A549 (cell line): ENCODE results near the gene CD200R1. TPM values are rescaled to one million over a fixed set of nuclear protein-coding genes. Genes with fewer than 3 reads are reported as not detected.

ENCODE experiments used
- ATAC-seq, 2 experiments: fragments of 200-7000 bp in 1 of 2; fragments of >200 bp in 1 of 2; cut with Nextera tagmentation in 1 of 2; cut with Tn5 transposase in 1 of 2; 3 replicates each; pipeline versions ENCODE4 v1.8.0 to v1.9.1; 2018 to 2020; ENCODE audit warnings: mild to moderate bottlenecking in 1 of 2, moderate library complexity in 1 of 2
- CTCF ChIA-PET: fragments of 300-600 bp; sonication (Branson Sonifier 250); formaldehyde crosslinking; extraction: SDS; loops from one replicate; lab custom pipeline; 2021; ENCODE audit warnings: antibody characterized with exemption, inconsistent platforms; lab: Yijun Ruan, JAX
- POLR2A ChIA-PET: fragments of 350-600 bp; formaldehyde crosslinking; extraction: SDS; loops from one replicate; lab custom pipeline; 2021; ENCODE audit warnings: antibody characterized with exemption, inconsistent platforms; lab: Yijun Ruan, JAX
- DNase-seq, 2 experiments: peaks; one replicate each; pipeline versions ENCODE4 v3.0.0 to v3.0.0-alpha.2; 2011 to 2016; ENCODE audit warnings: low read depth in 1 of 2, low spot score in 1 of 2
- FAIRE-seq: peaks from 2 replicates; lab custom pipeline; 2011; peaks lifted over from hg19 to GRCh38; lab: Jason Lieb, UNC
- H3K27ac ChIP-seq, 2 experiments: fragments of >200 bp; sonication (Bioruptor Twin); formaldehyde crosslinking; 3 replicates each; pipeline ENCODE4 v1.5.1; 2016 to 2017
- H3K4me1 ChIP-seq: fragments of >200 bp; sonication (Bioruptor Twin); formaldehyde crosslinking; 3 replicates; pipeline ENCODE4 v1.6.1; 2016
- H3K4me2 ChIP-seq: fragments of >200 bp; sonication (Bioruptor Twin); formaldehyde crosslinking; 3 replicates; pipeline ENCODE4 v1.6.1; 2016
- H3K4me3 ChIP-seq: fragments of >200 bp; sonication (Bioruptor Twin); formaldehyde crosslinking; 3 replicates; pipeline ENCODE4 v1.5.1; 2016
- H3K9me3 ChIP-seq: fragments of >200 bp; sonication (Bioruptor Twin); formaldehyde crosslinking; 3 replicates; pipeline ENCODE4 v1.6.1; 2016
- EHMT2 ChIP-seq: fragments of 200-600 bp; sonication (generic); IDR thresholded peaks from 2 replicates; pipeline ENCODE4 v1.6.1; 2016; ENCODE audit warnings: antibody characterized with exemption, low read depth, mild to moderate bottlenecking, moderate library complexity
- FOXS1 ChIP-seq: fragments of 250-450 bp; sonication (Bioruptor Pico); IDR thresholded peaks from 2 replicates; pipeline ENCODE4 v1.5.0; 2020; ENCODE audit warnings: mild to moderate bottlenecking, moderate library complexity
- HDAC2 ChIP-seq: fragments of 200-600 bp; sonication (generic); IDR thresholded peaks from 2 replicates; pipeline ENCODE4 v1.6.1; 2016
- HOXB13 ChIP-seq: fragments of 250-450 bp; sonication (Bioruptor Pico); IDR thresholded peaks from 2 replicates; pipeline ENCODE4 v1.5.0; 2020; ENCODE audit warnings: low read depth, mild to moderate bottlenecking, moderate library complexity
- JUN ChIP-seq, 2 experiments: fragments of >200 bp; sonication (Bioruptor Twin); formaldehyde crosslinking; IDR thresholded peaks; 2 replicates in 1 of 2; 3 replicates in 1 of 2; pipeline ENCODE4 v1.6.1; 2016 to 2017
- MYC ChIP-seq: IDR thresholded peaks from 2 replicates; pipeline ENCODE4 v1.6.1; 2012; ENCODE audit warnings: mild to moderate bottlenecking, inconsistent platforms, low read length, improper control_type of control experiment, borderline replicate concordance
- NR3C1 ChIP-seq: fragments of >200 bp; sonication (Bioruptor Twin); formaldehyde crosslinking; IDR thresholded peaks from 3 replicates; pipeline ENCODE4 v1.6.1; 2017
- PHF8 ChIP-seq: fragments of 200-600 bp; sonication (generic); IDR thresholded peaks from 2 replicates; pipeline ENCODE4 v1.6.1; 2016; ENCODE audit warnings: low read depth, mild to moderate bottlenecking, antibody characterized with exemption, moderate library complexity, borderline replicate concordance
- POLR2AphosphoS2 ChIP-seq: conservative IDR thresholded peaks from 2 replicates; pipeline ENCODE4 v1.6.1; 2012; ENCODE audit warnings: low read length, improper control_type of control experiment, inconsistent platforms
- RAD21 ChIP-seq, 2 experiments: fragments of >200 bp in 1 of 2; sonication (Bioruptor Twin) in 1 of 2; formaldehyde crosslinking in 1 of 2; IDR thresholded peaks in 1 of 2; conservative IDR thresholded peaks in 1 of 2; 2 replicates in 1 of 2; 3 replicates in 1 of 2; pipeline ENCODE4 v1.6.1; 2012 to 2018; ENCODE audit warnings: inconsistent platforms in 1 of 2
- RNF2 ChIP-seq: fragments of 200-600 bp; sonication (generic); IDR thresholded peaks from 2 replicates; pipeline ENCODE4 v1.6.1; 2016; ENCODE audit warnings: low read depth, mild to moderate bottlenecking, antibody characterized with exemption, moderate library complexity, borderline replicate concordance
- TFCP2L1 ChIP-seq: fragments of 250-450 bp; sonication (Bioruptor Pico); IDR thresholded peaks from 2 replicates; pipeline ENCODE4 v1.5.0; 2021; ENCODE audit warnings: mild to moderate bottlenecking
- TP53 ChIP-seq: fragments of 250-450 bp; sonication (Bioruptor Pico); IDR thresholded peaks from 2 replicates; pipeline ENCODE4 v1.5.0; 2021; ENCODE audit warnings: mild to moderate bottlenecking, moderate library complexity
- ZC3H11A ChIP-seq: fragments of 450-650 bp; IDR thresholded peaks from 2 replicates; pipeline ENCODE4 v1.6.1; 2014; ENCODE audit warnings: antibody characterized with exemption, mild to moderate bottlenecking
- ZNF302 ChIP-seq: fragments of 250-450 bp; sonication (Bioruptor Pico); IDR thresholded peaks from 2 replicates; pipeline ENCODE4 v1.9.0; 2021; ENCODE audit warnings: inconsistent platforms, mild to moderate bottlenecking, moderate library complexity
- ZSCAN20 ChIP-seq: fragments of 250-450 bp; sonication (Bioruptor Pico); IDR thresholded peaks from 2 replicates; pipeline ENCODE4 v1.8.0; 2022; ENCODE audit warnings: mild to moderate bottlenecking, moderate library complexity
- WGBS: methylation state at CpG from one replicate; pipeline ENCODE4 v1.1.6; 2017; ENCODE audit errors: missing lambda C conversion rate; 5-methylcytosine and 5-hydroxymethylcytosine counted together
- polyA plus RNA-seq, 4 experiments: library from polyadenylated mRNA; depleted of rRNA in 3 of 4; stranded (reverse); fragments of >200 nt; fragmentation: RNase III in 1 of 4; extraction: RNeasy Plus Mini Kit Qiagen cat#74134 plus additional on column Dnase treatment in 1 of 4; gene quantifications; 2 replicates in 3 of 4; 3 replicates in 1 of 4; pipeline ENCODE4 v1.2.3, GENCODE V29; 2011 to 2017
- TF ChIP-seq, protein P1 (sequence below): IDR thresholded peaks from 2 replicates; pipeline ENCODE4 v1.6.1; 2012; ENCODE audit warnings: low read depth, borderline replicate concordance
- TF ChIP-seq, protein P2 (sequence below): fragments of >200 bp; sonication (Bioruptor Twin); formaldehyde crosslinking; IDR thresholded peaks from 3 replicates; pipeline ENCODE4 v1.6.1; 2016
- TF ChIP-seq, protein P3 (sequence below): fragments of 200-600 bp; sonication (generic); IDR thresholded peaks from 2 replicates; pipeline ENCODE4 v1.6.1; 2016; ENCODE audit warnings: antibody characterized with exemption, mild to moderate bottlenecking, moderate library complexity
- TF ChIP-seq, protein P4 (sequence below): IDR thresholded peaks from 2 replicates; pipeline ENCODE4 v1.6.1; 2012

CD200R1 gene
- polyA plus RNA-seq, 2 of the 4 experiments (the other 2 are of a cell fraction): 0.08 to 0.12 TPM

DNA sequence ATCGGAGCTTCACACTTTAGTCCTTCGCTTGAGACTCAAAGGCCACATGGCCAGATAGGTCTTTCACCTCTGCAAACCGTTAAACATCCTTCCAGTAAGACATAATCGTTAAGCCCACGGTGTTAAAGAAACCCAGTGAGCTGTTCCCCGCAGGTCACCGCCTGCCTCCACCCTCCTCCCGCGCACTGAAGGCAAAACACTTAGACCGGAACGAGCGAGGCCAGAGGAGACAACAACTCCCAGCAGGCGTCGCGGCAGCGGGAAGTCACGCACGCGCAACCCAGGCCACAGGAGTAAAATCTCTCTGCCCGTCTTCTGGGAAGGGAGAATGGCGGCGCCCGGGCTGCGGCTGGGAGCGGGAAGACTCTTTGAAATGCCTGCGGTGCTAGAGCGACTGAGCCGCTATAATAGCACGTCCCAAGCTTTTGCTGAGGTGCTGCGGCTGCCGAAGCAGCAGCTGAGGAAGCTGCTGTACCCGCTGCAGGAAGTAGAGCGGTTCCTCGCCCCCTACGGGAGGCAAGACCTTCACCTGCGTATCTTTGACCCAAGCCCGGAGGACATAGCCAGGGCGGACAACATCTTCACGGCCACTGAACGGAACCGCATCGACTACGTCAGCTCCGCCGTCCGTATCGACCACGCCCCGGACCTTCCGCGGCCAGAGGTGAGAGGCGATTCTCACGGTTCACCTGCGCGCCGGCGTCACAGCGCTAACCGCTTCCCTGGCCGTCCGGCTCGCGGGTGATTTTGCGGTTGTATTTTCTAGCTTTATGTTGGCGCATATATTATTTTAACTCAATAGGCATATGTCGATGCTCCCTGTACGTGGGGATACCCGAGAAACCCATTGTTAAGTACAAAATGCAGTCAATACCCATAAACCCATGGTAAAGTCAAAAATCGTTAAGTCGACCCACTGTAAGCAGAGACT, 16.0 kb upstream of the CD200R1 start, which contains the start of gene GTPBP8 (continued):
- TF ChIP-seq RAD21 (conservative IDR thresholded peaks at IDR 0.05 in 1 of 2, IDR thresholded peaks at IDR 0.05 in 1 of 2) (peak; percentile 2 to 27; a peak in 1 of 5 replicates), ZSCAN20 (CRISPR knock-in tag) (no peak), JUN (IDR thresholded peaks at IDR 0.05) (peak; percentile 95 to 97), ZC3H11A (0 out of 2 replicates have a peak, but pooled peaks have one; percentile 5), HOXB13 (CRISPR knock-in tag) (peak; percentile 36; the same call in 1 of the 2 replicates), HDAC2 (peak; percentile 40; the same call in 1 of the 2 replicates), EHMT2 (no peak)
- TF ChIP-seq, protein P1, sequence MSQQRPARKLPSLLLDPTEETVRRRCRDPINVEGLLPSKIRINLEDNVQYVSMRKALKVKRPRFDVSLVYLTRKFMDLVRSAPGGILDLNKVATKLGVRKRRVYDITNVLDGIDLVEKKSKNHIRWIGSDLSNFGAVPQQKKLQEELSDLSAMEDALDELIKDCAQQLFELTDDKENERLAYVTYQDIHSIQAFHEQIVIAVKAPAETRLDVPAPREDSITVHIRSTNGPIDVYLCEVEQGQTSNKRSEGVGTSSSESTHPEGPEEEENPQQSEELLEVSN: peak; percentile 92
- TF ChIP-seq, protein P2, sequence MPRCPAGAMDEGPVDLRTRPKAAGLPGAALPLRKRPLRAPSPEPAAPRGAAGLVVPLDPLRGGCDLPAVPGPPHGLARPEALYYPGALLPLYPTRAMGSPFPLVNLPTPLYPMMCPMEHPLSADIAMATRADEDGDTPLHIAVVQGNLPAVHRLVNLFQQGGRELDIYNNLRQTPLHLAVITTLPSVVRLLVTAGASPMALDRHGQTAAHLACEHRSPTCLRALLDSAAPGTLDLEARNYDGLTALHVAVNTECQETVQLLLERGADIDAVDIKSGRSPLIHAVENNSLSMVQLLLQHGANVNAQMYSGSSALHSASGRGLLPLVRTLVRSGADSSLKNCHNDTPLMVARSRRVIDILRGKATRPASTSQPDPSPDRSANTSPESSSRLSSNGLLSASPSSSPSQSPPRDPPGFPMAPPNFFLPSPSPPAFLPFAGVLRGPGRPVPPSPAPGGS: peak; percentile 89; the same call in 2 of the 3 replicates

DNA sequence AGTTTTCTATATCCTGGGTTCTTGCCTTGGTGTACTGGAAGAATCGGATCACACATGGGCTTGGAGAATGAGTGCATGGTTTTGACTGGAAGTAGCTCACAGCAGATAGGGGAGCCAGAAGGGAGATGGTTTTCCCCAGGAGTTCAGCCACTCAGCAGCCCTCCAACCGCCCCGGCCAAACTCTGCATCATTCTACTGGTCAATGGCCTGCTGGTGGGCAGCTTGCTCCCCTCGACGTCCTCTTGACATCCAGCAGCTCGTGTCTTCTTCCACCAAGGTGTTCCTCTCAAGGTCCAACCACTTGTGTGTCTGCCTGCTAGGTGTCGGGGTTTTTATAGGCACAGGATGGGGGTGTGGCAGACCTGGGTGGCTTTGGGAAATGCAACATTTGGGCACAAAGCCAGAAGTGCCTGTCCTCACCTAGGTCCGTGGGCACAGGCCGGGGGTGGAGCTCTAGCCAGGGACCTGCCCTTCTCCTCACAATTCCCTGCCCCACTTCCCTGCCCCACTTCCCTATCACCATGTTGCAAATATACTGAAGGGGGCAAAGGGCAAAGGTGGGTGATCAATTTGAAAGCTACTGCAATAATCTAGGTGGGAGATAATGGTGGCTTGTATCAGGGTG, 12.9 kb upstream of the CD200R1 start:
- POLR2A ChIA-PET: no interaction called here

More for the DNA sequence above, 12.9 kb upstream of the CD200R1 start:
- no peak for DNase-seq
- Histone ChIP-seq H3K4me3 (no peak overlapping the region), H3K4me2 (no peak overlapping the region), H3K9me3 (no peaks in the 10 kb centered on the region), H3K27ac (no peak overlapping the region), H3K4me1 (peaks cover 18% of the 10 kb centered on the region)
- TF ChIP-seq, protein P3, sequence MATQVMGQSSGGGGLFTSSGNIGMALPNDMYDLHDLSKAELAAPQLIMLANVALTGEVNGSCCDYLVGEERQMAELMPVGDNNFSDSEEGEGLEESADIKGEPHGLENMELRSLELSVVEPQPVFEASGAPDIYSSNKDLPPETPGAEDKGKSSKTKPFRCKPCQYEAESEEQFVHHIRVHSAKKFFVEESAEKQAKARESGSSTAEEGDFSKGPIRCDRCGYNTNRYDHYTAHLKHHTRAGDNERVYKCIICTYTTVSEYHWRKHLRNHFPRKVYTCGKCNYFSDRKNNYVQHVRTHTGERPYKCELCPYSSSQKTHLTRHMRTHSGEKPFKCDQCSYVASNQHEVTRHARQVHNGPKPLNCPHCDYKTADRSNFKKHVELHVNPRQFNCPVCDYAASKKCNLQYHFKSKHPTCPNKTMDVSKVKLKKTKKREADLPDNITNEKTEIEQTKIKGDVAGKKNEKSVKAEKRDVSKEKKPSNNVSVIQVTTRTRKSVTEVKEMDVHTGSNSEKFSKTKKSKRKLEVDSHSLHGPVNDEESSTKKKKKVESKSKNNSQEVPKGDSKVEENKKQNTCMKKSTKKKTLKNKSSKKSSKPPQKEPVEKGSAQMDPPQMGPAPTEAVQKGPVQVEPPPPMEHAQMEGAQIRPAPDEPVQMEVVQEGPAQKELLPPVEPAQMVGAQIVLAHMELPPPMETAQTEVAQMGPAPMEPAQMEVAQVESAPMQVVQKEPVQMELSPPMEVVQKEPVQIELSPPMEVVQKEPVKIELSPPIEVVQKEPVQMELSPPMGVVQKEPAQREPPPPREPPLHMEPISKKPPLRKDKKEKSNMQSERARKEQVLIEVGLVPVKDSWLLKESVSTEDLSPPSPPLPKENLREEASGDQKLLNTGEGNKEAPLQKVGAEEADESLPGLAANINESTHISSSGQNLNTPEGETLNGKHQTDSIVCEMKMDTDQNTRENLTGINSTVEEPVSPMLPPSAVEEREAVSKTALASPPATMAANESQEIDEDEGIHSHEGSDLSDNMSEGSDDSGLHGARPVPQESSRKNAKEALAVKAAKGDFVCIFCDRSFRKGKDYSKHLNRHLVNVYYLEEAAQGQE: no peak
- no peak for TF ChIP-seq TP53 (CRISPR knock-in tag)
- TF ChIP-seq NR3C1: no peak
- TF ChIP-seq RNF2: no peak
- no peak for TF ChIP-seq MYC
- TF ChIP-seq POLR2AphosphoS2: no peak
- TF ChIP-seq HDAC2: no peak
- TF ChIP-seq, protein P4, sequence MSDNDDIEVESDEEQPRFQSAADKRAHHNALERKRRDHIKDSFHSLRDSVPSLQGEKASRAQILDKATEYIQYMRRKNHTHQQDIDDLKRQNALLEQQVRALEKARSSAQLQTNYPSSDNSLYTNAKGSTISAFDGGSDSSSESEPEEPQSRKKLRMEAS: no peak
- TF ChIP-seq PHF8: no peak
- no peak for TF ChIP-seq ZNF302
- no peak for TF ChIP-seq FOXS1 (CRISPR knock-in tag)
- no peak for TF ChIP-seq TFCP2L1
- 79% methylated on average over 9 of the region's 9 CpGs for WGBS
- ATAC-seq: no peak
- CTCF ChIA-PET: interaction anchor here (0.9 to 2.3 kb wide), 5 partner anchors 8 to 345 kb away, joined by 3 to 23 read pairs (median 5); no protein-coding TSS in a partner anchor
- FAIRE-seq: no peak
